ENCODE measurements around the gene RTN1. TPM values are rescaled to one million over a fixed set of nuclear protein-coding genes. Genes with fewer than 3 reads are reported as not detected.

RTN1 gene
- polyA plus RNA-seq, 1 of the 3 experiments (the other 2 are of a cell fraction) = 1.6 TPM

GRCh38 chr14:59627011-59627520 lies 243.5 kb downstream of the RTN1 start (continued):
- TF ChIP-seq IRF3 (IDR thresholded peaks at IDR 0.05; ENCODE audit: low read depth, low read length) = no peak

DNA sequence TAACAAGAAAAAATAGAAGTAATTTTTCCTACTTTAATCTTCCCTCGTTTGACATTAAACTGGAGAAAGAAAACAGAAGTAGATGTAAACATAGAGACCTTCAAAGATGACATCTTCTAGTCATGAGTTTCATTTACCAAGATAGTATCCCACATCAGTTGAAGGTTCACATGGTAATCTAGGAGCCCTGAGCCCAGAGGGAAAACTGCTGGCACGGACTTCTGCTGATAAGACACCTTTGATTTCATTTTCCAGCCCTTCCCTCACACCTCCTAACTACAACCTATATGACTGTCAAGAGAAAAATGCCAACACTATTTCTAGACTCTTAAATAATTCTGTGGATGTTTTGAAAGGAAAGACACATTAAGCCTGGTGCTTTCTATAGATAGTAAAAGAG lies 247.9 kb downstream of the RTN1 start:
- WGBS (ENCODE audit: low lambda C conversion rate) = 18% methylated on average over 2 of the region's 2 CpGs
- Histone ChIP-seq H3K4me3 (ENCODE audit: low read depth in 2 of 2, low read length in 1 of 2) (no peak overlapping the region), H3K27me3 (ENCODE audit: insufficient read depth) (no peaks in the 10 kb centered on the region), H3K27ac (ENCODE audit: low read depth in 2 of 2, low read length in 1 of 2) (no peak overlapping the region), H3K9me2 (no peaks in the 10 kb centered on the region), H3K9me3 (no peaks in the 10 kb centered on the region), H3K79me2 (ENCODE audit: insufficient read depth) (no peaks in the 10 kb centered on the region), H3F3A (replicated peaks; ENCODE audit: insufficient read depth) (no peaks in the 10 kb centered on the region), H3K4me1 (ENCODE audit: control insufficient read depth in 1 of 2, insufficient read depth in 2 of 2, low read depth in 1 of 2, low read length in 1 of 2) (peaks cover 0 to 7% of the 10 kb centered on the region in 2 experiments; a peak in 2 of 4 replicates), H3K9ac (no peak overlapping the region), H4K20me1 (ENCODE audit: insufficient read depth) (no peaks in the 10 kb centered on the region), H3K36me3 (replicated peaks in 1 of 2; ENCODE audit: control insufficient read depth in 1 of 2, insufficient read depth in 2 of 2, low read length in 1 of 2) (no peaks in the 10 kb centered on the region), H3K4me2 (no peak overlapping the region), H2AFZ (ENCODE audit: low read depth) (no peak overlapping the region)
- no peak for DNase-seq
- ChIA-PET POLR2A (no interaction called here), CTCF (interaction anchor here (1.7 to 2.0 kb wide), 2 partner anchors 10 to 275 kb away, joined by 5 to 10 read pairs; no protein-coding TSS in a partner anchor)
- TF ChIP-seq, protein P1, sequence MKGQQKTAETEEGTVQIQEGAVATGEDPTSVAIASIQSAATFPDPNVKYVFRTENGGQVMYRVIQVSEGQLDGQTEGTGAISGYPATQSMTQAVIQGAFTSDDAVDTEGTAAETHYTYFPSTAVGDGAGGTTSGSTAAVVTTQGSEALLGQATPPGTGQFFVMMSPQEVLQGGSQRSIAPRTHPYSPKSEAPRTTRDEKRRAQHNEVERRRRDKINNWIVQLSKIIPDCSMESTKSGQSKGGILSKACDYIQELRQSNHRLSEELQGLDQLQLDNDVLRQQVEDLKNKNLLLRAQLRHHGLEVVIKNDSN (IDR thresholded peaks at IDR 0.05; ENCODE audit: borderline replicate concordance, low read depth) = no peak
- TF ChIP-seq MEF2A (IDR thresholded peaks at IDR 0.05; ENCODE audit: borderline replicate concordance, low read depth) (no peak), SIN3A (IDR thresholded peaks at IDR 0.05; ENCODE audit: borderline replicate concordance, low read depth, low read length) (no peak), POLR2AphosphoS5 (IDR thresholded peaks at IDR 0.05; ENCODE audit: low read depth, low read length) (no peak), USF2 (IDR thresholded peaks at IDR 0.05; ENCODE audit: borderline replicate concordance, low read depth, low read length) (no peak), GATA2 (CRISPR knock-in tag; IDR thresholded peaks at IDR 0.05) (no peak)
- TF ChIP-seq, protein P2, sequence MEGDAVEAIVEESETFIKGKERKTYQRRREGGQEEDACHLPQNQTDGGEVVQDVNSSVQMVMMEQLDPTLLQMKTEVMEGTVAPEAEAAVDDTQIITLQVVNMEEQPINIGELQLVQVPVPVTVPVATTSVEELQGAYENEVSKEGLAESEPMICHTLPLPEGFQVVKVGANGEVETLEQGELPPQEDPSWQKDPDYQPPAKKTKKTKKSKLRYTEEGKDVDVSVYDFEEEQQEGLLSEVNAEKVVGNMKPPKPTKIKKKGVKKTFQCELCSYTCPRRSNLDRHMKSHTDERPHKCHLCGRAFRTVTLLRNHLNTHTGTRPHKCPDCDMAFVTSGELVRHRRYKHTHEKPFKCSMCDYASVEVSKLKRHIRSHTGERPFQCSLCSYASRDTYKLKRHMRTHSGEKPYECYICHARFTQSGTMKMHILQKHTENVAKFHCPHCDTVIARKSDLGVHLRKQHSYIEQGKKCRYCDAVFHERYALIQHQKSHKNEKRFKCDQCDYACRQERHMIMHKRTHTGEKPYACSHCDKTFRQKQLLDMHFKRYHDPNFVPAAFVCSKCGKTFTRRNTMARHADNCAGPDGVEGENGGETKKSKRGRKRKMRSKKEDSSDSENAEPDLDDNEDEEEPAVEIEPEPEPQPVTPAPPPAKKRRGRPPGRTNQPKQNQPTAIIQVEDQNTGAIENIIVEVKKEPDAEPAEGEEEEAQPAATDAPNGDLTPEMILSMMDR (IDR thresholded peaks at IDR 0.05) = no peak

DNA sequence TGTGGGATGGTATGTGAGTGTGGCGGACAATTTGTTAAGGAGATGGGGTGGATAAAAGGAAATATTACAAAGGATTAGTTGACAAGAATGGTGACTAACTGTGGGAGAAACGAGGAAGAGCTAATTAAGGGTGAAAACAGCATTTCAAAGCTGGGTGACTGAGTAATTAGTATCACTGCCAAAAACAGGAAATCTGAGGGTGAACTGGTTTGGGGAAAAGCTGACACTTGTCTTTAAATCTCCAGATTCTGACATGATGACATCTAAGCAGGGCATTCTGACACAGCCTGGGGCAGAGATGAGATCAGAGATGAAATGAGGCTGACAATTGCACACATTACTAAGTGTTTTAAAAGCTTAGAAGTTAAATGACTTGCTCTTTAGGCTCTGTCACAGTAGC lies 251.5 kb downstream of the RTN1 start:
- H3K27ac ChIP-seq (ENCODE audit: low read depth in 2 of 2, low read length in 1 of 2) = no peak overlapping the region
- no peaks in the 10 kb centered on the region for H3K36me3 ChIP-seq (replicated peaks in 1 of 2; ENCODE audit: control insufficient read depth in 1 of 2, insufficient read depth in 2 of 2, low read length in 1 of 2)
- ChIA-PET POLR2A (no interaction called here), CTCF (interaction anchor here (1.1 kb wide), 1 partner anchor 42 kb away, joined by 5 read pairs; the partner anchor contains the start of gene CCDC175)
- no peaks in the 10 kb centered on the region for H3F3A ChIP-seq (replicated peaks; ENCODE audit: insufficient read depth)
- no peak for DNase-seq
- no peaks in the 10 kb centered on the region for H3K27me3 ChIP-seq (ENCODE audit: insufficient read depth)
- no peak overlapping the region for H3K9ac ChIP-seq
- H4K20me1 ChIP-seq (ENCODE audit: insufficient read depth) = no peaks in the 10 kb centered on the region
- H3K4me2 ChIP-seq = no peak overlapping the region
- no peaks in the 10 kb centered on the region for H3K9me3 ChIP-seq
- 21% methylated on average over 2 of the region's 2 CpGs for WGBS (ENCODE audit: low lambda C conversion rate)
- H3K4me3 ChIP-seq (ENCODE audit: low read depth in 2 of 2, low read length in 1 of 2) = no peak overlapping the region
- no peaks in the 10 kb centered on the region; a peak in 1 of 4 replicates for H3K4me1 ChIP-seq (ENCODE audit: control insufficient read depth in 1 of 2, insufficient read depth in 2 of 2, low read depth in 1 of 2, low read length in 1 of 2)
- H3K79me2 ChIP-seq (ENCODE audit: insufficient read depth) = no peaks in the 10 kb centered on the region
- H3K9me2 ChIP-seq = no peaks in the 10 kb centered on the region
- H2AFZ ChIP-seq (ENCODE audit: low read depth) = no peak overlapping the region
- TF ChIP-seq USF2 (IDR thresholded peaks at IDR 0.05; ENCODE audit: borderline replicate concordance, low read depth, low read length) (no peak), TAF1 (IDR thresholded peaks at IDR 0.05; ENCODE audit: borderline replicate concordance, low read depth, low read length) (no peak), POLR2AphosphoS5 (IDR thresholded peaks at IDR 0.05; ENCODE audit: low read depth, low read length) (no peak), JUND (IDR thresholded peaks at IDR 0.05) (no peak), MXI1 (IDR thresholded peaks at IDR 0.05; ENCODE audit: low read depth, low read length) (no peak), RAD21 (IDR thresholded peaks at IDR 0.05; ENCODE audit: low read length) (no peak), RCOR1 (IDR thresholded peaks at IDR 0.05; ENCODE audit: low read length) (no peak), REST (IDR thresholded peaks at IDR 0.05; ENCODE audit: low read depth, low read length) (no peak)
